Activated naive CD8-positive, alpha-beta T cell (primary cell): ENCODE measurements around the gene DCUN1D1.
A peak's percentile ranks its signal among the peaks of the same experiment; 100 is the strongest.
"Not testable (repeated sequence)": the region's sequence is repeated elsewhere in the genome, so short reads cannot be mapped to it uniquely, and the experiment has no call there.

Source experiments
- H3K27ac Mint-ChIP-seq: one replicate; pipeline ENCODE4 v1.8.0; 2021; ENCODE audit warnings: mixed read lengths
- H3K27me3 Mint-ChIP-seq: one replicate; pipeline ENCODE4 v1.8.0; 2021; ENCODE audit warnings: mixed read lengths
- H3K36me3 Mint-ChIP-seq: one replicate; pipeline ENCODE4 v1.8.0; 2021; ENCODE audit warnings: mixed read lengths
- H3K4me1 Mint-ChIP-seq: one replicate; pipeline ENCODE4 v1.8.0; 2021; ENCODE audit warnings: low read depth, mixed read lengths
- H3K4me3 Mint-ChIP-seq: one replicate; pipeline ENCODE4 v1.8.0; 2021; ENCODE audit warnings: mild to moderate bottlenecking, mixed read lengths
- H3K9me3 Mint-ChIP-seq: one replicate; pipeline ENCODE4 v1.8.0; 2021; ENCODE audit warnings: low read depth, mixed read lengths

Gene DCUN1D1

GRCh38 chr3:182980204-182981037 is at the start of gene DCUN1D1:
DCUN1D1 (minus strand) TSS chr3:182980538; CDS start chr3:182980489, 49 bp downstream.
- peaks cover 32% of the 10 kb centered on the region for H3K4me1 Mint-ChIP-seq
- H3K4me3 Mint-ChIP-seq: peak within 1 kb of the TSS; percentile 91
- no peaks in the 10 kb centered on the region for H3K36me3 Mint-ChIP-seq
- H3K27ac Mint-ChIP-seq: peak within 1 kb of the TSS; percentile 87
- H3K27me3 Mint-ChIP-seq: no peaks in the 10 kb centered on the region
- H3K9me3 Mint-ChIP-seq: no peaks in the 10 kb centered on the region

- H3K4me1 Mint-ChIP-seq: no peaks in the 10 kb centered on the region
- H3K36me3 Mint-ChIP-seq: peaks cover 23% of the 10 kb centered on the region
- no peak overlapping the region for H3K4me3 Mint-ChIP-seq
- H3K27ac Mint-ChIP-seq: no peak overlapping the region
- H3K9me3 Mint-ChIP-seq: no peaks in the 10 kb centered on the region
- H3K27me3 Mint-ChIP-seq: no peaks in the 10 kb centered on the region
These were observed 48.1 kb upstream of the DCUN1D1 start for GRCh38 chr3:183028416-183028815.

- Mint-ChIP-seq H3K36me3 (peaks cover 23% of the 10 kb centered on the region), H3K4me1 (no peaks in the 10 kb centered on the region), H3K4me3 (no peak overlapping the region), H3K27ac (no peak overlapping the region), H3K9me3 (no peaks in the 10 kb centered on the region), H3K27me3 (no peaks in the 10 kb centered on the region)
These were observed 46.9 kb upstream of the DCUN1D1 start for GRCh38 chr3:183027276-183027675.

DNA sequence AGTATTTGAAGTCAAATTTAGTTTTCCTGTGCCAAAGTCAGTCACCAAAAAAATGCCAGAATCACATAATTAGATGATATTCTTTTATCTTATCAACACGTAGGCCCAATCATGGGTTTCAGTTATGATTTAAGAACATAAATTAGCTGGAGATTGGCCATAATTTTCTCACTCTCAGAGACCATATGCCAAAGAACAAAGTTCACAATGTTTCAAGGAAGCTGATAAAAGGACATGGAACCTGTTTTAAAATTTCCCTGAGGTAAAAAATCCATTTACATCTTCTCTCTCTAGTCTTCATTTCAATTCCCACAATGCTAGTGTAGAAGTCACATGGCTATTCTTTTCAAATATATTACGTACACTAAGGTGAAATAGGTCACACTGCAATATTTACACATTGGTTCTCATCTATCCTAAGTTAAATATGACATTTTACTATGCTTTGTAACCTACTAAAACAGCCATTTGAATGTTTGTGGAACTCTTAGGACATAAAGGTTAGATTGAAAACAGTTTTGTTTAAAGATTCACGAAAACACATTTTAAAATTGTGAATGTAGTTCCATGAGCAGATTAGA is 42.7 kb upstream of the DCUN1D1 start:
- Mint-ChIP-seq H3K27me3 (no peaks in the 10 kb centered on the region), H3K36me3 (peaks cover 25% of the 10 kb centered on the region), H3K27ac (no peak overlapping the region), H3K9me3 (no peaks in the 10 kb centered on the region), H3K4me1 (no peaks in the 10 kb centered on the region), H3K4me3 (no peak overlapping the region)

DNA sequence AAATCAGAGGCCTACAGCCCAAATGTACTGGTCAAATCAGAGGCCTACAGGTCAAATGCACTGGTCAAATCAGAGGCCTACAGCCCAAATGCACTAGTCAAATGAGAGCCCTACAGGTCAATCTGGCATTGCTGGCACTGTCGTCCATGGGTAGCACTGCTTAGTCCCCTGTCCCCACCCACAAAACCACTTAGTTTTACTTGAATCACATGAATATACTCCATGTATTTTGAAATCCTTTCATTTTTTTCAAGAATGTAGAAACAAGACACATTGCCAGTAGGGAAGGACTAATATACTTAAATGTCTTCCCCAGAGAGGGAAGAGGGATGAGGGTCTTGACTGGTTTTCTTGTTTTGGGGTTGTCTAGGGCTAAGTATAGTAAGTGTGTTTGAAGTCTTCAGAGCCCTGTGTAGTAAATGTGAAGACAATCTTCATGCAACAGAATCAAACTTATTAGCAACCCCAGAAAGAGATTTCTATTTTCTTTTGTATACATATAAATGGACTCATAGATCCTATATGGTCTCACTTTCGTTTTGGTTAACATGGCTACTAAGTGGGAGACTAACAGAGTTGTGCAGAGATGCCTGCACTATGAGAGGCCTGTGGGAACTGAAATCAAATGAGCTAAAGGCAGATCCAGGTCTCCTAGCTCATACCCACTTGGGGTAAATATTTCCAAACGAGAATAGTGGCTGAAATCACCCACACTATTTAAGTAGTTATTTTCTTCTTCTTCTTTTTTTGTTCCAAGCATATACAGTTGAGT is 38.3 kb upstream of the DCUN1D1 start:
- H3K36me3 Mint-ChIP-seq: peaks cover 23% of the 10 kb centered on the region
- H3K27me3 Mint-ChIP-seq: no peaks in the 10 kb centered on the region
- H3K9me3 Mint-ChIP-seq: no peaks in the 10 kb centered on the region
- H3K4me1 Mint-ChIP-seq: no peaks in the 10 kb centered on the region
- H3K4me3 Mint-ChIP-seq: no peak overlapping the region
- no peak overlapping the region for H3K27ac Mint-ChIP-seq

- no peak overlapping the region for H3K27ac Mint-ChIP-seq
- no peak overlapping the region for H3K4me3 Mint-ChIP-seq
- H3K4me1 Mint-ChIP-seq: no peaks in the 10 kb centered on the region
- H3K27me3 Mint-ChIP-seq: no peaks in the 10 kb centered on the region
- no peaks in the 10 kb centered on the region for H3K9me3 Mint-ChIP-seq
- H3K36me3 Mint-ChIP-seq: peaks cover 18% of the 10 kb centered on the region
These were observed 34.8 kb upstream of the DCUN1D1 start for GRCh38 chr3:183015185-183015584.

- Mint-ChIP-seq H3K4me3 (no peak overlapping the region), H3K9me3 (no peaks in the 10 kb centered on the region), H3K27ac (no peak overlapping the region), H3K36me3 (peaks cover 11% of the 10 kb centered on the region), H3K4me1 (no peaks in the 10 kb centered on the region), H3K27me3 (no peaks in the 10 kb centered on the region)
These were observed 33.5 kb upstream of the DCUN1D1 start for GRCh38 chr3:183013856-183014255.

DNA sequence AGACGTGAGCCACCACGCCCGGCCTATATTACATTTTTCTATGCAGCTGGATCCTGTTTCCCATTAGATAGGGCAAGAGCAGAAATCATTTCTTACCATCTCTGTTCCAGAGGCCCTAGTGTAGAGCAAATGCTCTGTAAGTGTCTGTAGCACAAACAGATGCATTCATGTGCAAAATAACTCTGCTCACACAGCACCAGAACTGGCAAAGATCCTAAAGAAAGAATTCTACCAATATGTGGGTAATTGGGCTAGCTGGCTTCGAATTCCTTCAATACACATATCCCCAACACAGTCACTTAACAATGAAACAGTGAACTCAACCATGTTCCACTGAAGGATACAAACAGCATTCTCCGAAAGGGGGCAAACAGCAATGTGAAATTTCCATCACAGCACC is 32.7 kb upstream of the DCUN1D1 start:
- Mint-ChIP-seq H3K36me3 (peaks cover 7% of the 10 kb centered on the region), H3K4me1 (no peaks in the 10 kb centered on the region), H3K9me3 (no peaks in the 10 kb centered on the region), H3K27me3 (no peaks in the 10 kb centered on the region), H3K4me3 (no peak overlapping the region), H3K27ac (no peak overlapping the region)

DNA sequence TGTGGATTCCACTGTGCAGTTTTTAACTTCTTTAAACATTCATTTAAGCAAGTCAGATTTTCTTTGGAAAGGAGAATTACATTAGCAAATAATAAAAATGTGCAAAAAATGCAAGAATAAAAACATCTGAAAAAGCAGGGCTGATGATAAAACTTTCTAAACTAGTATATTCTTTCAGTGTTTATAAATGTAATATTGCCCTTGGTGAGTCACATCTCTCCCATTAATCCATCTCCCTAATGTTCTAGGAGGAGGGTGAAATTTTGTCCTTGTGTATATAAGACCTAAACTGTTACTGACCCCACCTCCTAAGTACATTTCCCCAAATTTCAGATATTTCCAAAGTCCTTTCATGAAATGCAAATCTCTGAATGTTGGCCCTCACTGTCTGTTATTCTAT is 28.5 kb upstream of the DCUN1D1 start:
- Mint-ChIP-seq H3K36me3 (peaks cover 3% of the 10 kb centered on the region), H3K4me1 (no peaks in the 10 kb centered on the region), H3K27ac (no peak overlapping the region), H3K27me3 (no peaks in the 10 kb centered on the region), H3K9me3 (no peaks in the 10 kb centered on the region), H3K4me3 (no peak overlapping the region)

DNA sequence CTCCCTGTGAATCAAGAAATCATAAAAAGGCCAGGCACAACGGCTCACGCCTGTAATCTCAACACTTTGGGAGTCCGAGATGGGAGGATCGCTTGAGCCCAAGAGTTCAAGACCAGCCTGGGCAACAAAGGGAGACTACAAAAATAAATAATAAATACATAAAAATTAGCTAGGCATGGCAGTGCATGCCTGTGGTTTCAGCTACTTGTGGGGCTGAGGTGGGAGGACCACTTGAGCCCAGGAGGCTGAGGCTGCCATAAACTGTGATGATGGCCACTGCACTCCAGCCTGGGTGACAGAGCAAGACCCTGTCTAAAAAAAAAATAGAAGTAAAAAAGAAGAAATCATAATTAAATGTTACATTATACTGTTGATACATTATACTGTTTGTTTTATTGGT is 28.0 kb upstream of the DCUN1D1 start:
- H3K4me3 Mint-ChIP-seq: no peak overlapping the region
- H3K9me3 Mint-ChIP-seq: no peaks in the 10 kb centered on the region
- H3K36me3 Mint-ChIP-seq: peaks cover 3% of the 10 kb centered on the region
- no peaks in the 10 kb centered on the region for H3K4me1 Mint-ChIP-seq
- H3K27me3 Mint-ChIP-seq: no peaks in the 10 kb centered on the region
- H3K27ac Mint-ChIP-seq: no peak overlapping the region

DNA sequence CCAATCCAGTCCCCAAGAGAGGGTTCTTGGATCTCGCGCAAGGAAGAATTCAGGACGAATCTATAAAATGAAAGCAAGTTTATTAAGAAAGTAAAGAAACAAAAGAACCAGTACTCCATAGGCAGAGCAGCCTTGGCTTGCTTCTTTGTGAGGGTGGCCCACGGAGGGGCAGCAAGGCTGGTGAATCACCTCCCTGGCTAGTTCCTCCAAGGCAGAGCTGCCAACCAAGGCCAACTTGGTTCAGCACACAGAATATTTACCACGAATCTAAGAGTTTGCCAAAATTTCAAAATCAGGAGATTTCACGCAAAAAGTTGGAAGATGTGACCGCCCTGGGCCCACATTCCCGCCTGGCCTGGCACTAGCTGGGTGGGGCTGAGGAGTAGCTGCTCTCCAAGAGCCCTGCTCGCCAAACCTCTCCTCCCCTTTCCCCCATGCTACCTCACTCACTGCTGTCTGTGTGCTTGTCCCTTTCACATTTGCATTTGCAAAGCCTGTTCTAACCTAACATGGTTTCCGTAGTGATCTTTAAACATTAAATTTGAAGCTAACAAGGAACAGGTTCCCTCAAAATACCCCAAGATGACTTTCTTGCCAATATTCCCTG is 26.2 kb upstream of the DCUN1D1 start:
- Mint-ChIP-seq H3K4me1 (no peaks in the 10 kb centered on the region), H3K9me3 (no peaks in the 10 kb centered on the region), H3K27ac (no peak overlapping the region), H3K4me3 (no peak overlapping the region), H3K27me3 (no peaks in the 10 kb centered on the region), H3K36me3 (peaks cover 3% of the 10 kb centered on the region)

DNA sequence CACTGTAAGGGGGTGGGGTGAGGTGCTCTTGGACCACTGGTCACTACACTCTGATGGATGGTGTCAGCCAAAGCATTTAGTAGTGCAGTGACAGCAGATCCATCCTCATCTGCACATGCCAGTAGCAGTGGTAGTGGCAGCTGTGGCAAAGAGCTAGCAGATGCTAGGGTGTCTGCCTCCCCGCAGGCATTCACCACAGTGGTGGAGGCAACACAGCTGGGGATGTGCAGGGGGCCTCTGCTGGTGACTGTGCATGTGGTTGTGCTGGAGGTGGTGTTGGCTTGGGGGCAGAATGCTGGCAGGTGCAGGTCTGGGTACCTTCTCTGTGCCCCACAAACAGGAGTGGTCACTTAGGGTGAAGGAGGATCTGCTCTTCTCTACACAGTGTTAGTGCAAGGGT is 19.4 kb upstream of the DCUN1D1 start:
- H3K4me3 Mint-ChIP-seq: no peak overlapping the region
- no peaks in the 10 kb centered on the region for H3K27me3 Mint-ChIP-seq
- peaks cover 3% of the 10 kb centered on the region for H3K36me3 Mint-ChIP-seq
- H3K9me3 Mint-ChIP-seq: peaks cover 4% of the 10 kb centered on the region
- no peak overlapping the region for H3K27ac Mint-ChIP-seq
- no peaks in the 10 kb centered on the region for H3K4me1 Mint-ChIP-seq

DNA sequence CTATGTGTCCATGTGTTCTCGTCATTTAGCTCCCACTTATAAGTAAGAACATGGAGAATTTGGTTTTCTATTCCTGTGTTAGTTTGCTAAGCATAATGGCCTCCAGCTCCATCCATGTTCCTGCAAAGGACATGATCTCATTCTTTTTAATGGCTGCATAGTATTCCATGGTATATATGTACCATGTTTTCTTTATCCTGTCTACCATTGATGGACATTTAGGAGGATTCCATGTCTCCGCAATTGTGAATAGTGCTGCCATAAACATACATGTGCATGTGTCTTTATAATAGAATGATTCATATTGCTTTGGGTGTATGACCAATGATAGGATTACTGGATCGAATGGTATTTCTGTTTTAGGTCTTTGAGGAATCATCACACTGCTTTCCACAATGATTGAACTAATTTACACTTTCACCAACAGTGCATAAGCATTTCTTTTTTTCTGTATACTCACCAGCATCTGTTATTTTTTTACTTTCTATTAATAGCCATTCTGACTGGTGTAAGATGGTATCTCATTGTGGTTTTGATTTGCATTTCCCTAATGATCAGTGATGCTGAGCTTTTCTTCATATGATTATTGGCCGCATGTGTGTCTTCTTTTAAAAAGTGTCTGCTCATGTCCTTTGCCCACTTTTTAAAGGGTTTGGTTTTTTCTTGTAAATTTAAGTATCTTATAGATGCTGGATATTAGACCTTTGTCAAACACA is 13.3 kb upstream of the DCUN1D1 start:
- H3K27me3 Mint-ChIP-seq, H3K4me3 Mint-ChIP-seq, H3K27ac Mint-ChIP-seq, H3K4me1 Mint-ChIP-seq, H3K36me3 Mint-ChIP-seq: not testable (repeated sequence)
- peaks cover 14% of the 10 kb centered on the region for H3K9me3 Mint-ChIP-seq

- H3K4me3 Mint-ChIP-seq: no peak overlapping the region
- H3K9me3 Mint-ChIP-seq: peaks cover 9% of the 10 kb centered on the region
- no peak overlapping the region for H3K27ac Mint-ChIP-seq
- peaks cover 3% of the 10 kb centered on the region for H3K36me3 Mint-ChIP-seq
- H3K4me1 Mint-ChIP-seq: no peaks in the 10 kb centered on the region
- no peaks in the 10 kb centered on the region for H3K27me3 Mint-ChIP-seq
These were observed 9.2 kb upstream of the DCUN1D1 start for GRCh38 chr3:182989566-182989965.
